Skeletal muscle cell (primary cell): ENCODE measurements around the gene AGPAT3.

ENCODE experiments used
- DNase-seq: peaks from one replicate; pipeline ENCODE4 v3.0.0-alpha.2; 2010; ENCODE audit warnings: low read depth
- H3K4me3 ChIP-seq: 2 replicates; pipeline ENCODE4 v1.5.1; 2011; ENCODE audit warnings: low read depth, mild to moderate bottlenecking, control low read depth, low read length, moderate library complexity

Gene AGPAT3

DNA sequence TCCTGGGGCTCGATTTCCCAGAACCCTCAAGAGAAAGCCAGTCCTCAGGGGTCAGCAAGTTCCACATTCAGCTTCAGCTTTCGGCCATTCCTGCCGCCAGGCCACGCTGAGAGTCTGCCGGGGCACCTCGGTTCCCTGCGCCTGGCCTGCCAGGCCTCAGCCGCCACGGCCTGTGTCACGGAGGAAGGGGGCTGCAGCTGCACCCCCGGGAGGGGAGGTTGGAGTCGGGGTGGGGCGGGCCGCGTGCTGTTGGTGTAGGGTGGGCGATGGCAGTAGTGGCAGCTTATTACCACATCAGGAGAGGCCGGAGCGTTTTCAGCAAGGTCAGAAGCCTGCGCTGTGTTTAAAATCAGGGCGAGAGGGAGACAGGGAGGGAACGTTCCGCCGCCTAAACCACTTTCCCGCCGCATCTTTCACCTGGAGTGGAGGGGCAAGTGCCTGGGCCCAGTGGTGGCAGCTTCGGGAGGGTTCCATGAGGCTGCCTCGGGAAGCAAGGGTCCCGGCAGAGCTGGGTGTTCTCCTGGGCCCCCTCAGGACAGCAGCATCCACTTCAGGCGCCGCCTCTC, 78.6 kb downstream of the AGPAT3 start:
- no peak overlapping the region for H3K4me3 ChIP-seq
- no peak for DNase-seq

DNA sequence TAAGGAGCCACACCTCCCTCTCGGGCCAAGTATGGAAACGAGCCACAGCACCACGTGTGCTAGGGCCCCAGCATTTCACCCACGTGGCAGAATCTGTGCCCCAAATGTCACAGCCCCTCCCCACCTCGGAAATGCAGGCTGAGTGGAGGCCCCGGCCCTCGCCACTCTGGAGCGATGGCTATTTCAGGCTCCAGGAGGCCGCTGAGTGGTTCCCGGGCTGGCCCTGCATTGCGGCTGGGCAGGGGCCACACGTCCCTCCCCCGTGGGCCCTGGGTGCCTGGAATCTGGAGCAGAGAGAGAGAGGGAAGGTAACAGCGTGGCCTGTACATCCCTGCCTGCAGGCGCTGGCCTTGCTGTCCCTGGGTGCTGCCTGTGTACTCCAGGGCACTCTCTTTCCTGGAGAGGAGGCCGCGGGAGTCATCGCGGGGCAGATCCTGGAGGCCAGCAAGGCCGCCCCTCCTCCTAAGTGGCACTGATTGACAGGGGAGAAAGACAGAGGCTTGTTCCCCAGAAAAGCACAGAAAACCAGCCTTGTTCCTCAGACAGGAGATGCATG, 79.1 kb downstream of the AGPAT3 start:
- H3K4me3 ChIP-seq = no peak overlapping the region
- DNase-seq = no peak

GRCh38 chr21:43944757-43945156, 79.7 kb downstream of the AGPAT3 start:
- no peak overlapping the region for H3K4me3 ChIP-seq

GRCh38 chr21:43948740-43949498, 83.9 kb downstream of the AGPAT3 start:
- no peak for DNase-seq
- no peak overlapping the region for H3K4me3 ChIP-seq

More at GRCh38 chr21:43944757-43945156, 79.7 kb downstream of the AGPAT3 start:
- DNase-seq = no peak

DNA sequence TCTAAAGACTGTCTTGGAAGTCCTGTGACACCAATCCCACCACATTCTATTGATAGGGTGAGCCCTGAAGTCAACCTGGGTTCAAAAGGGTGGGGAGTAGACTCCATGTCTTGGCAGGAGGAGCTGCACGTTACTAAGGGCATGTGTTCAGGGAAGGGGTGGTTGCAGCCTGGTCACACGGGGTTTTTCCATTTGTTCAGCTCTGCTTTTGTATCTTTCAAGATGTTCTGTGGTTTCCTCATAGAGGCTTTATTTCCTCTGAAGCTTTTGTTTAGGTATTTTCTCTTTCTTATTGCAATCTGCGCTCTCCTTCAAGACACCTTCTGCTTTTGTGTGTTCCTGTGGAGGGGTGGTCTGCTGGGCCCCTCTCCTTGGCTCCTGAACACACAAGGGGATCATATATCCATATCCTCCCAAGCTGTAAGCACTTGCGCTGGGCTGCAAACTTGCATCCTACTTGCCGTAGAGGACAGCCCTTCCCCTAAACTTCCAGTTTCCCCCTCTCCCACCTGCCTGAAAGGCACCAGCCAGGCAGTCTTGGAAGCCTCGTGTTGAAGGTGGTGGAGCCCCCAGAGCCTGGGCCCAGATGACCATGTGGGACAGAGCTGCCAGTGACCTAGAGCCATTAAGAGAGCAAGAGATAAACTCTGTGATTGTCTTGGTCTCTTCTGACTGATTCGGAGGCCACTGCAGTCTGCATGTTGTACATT, 84.6 kb downstream of the AGPAT3 start:
- DNase-seq = no peak
- no peak overlapping the region for H3K4me3 ChIP-seq

- H3K4me3 ChIP-seq = no peak overlapping the region
- no peak for DNase-seq
These were observed 85.5 kb downstream of the AGPAT3 start for GRCh38 chr21:43950481-43950880.

DNA sequence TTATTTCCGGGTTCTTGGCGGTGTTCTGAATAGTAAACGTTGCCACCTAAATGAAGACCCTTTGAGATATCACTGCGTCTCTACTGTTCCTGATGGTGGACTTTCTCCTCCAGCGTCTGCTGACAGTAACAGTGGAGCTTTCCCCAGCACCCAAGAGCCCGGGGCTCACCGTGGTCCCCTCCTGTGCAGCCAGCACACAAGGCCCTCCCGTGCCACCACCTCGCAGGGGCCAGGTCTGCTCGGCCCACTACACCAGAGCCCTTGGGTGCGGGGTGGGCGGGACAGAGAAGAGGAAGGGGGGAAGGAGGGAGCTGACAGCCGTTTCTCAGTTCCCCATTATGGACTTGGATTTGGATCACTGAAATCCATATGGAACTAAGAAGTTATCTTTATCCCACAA, 85.9 kb downstream of the AGPAT3 start:
- no peak for DNase-seq
- no peak overlapping the region for H3K4me3 ChIP-seq

- no peak for DNase-seq
- H3K4me3 ChIP-seq = no peak overlapping the region
These were observed 87.1 kb downstream of the AGPAT3 start for GRCh38 chr21:43951911-43952703.

DNA sequence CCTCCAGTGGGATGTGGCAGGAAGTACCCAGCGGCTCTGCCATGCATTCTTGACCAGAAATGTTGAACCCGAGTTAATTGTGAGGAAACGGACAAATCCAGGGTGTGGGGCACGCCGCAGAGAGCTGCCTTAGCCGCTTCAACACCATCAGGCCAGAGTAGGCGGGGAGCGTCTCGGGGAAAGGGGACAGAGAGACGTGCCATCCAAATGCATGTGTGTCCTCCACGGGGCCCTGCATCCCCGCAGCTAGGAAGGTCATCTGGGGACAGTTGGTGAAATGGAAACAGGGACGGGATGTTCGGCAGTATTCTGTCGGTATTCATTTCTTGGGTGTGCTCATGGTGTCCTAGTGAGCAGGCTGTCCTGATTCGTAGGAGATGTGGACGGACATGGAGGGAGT, 88.0 kb downstream of the AGPAT3 start:
- H3K4me3 ChIP-seq = no peak overlapping the region
- DNase-seq = no peak

DNA sequence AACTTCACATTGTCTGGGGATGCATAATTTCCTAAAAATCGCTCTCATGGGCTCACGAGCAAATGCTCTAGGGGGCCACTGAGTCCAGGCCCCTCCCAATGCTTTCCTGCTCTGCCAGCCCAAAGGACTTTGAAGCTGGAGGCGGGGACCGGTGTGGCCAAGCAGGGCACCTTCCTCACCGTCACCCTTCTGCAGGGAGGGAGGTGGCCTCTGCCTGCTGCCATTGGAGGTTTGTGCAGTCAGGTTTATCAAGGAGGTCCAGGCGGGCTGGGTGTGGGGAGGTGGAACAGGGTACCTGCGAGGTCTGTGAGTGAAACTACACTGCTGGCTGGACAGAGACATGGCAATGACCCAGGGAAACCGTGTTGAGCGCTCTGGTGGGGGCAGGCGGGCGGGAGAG, 89.0 kb downstream of the AGPAT3 start:
- no peak for DNase-seq
- H3K4me3 ChIP-seq = no peak overlapping the region

DNA sequence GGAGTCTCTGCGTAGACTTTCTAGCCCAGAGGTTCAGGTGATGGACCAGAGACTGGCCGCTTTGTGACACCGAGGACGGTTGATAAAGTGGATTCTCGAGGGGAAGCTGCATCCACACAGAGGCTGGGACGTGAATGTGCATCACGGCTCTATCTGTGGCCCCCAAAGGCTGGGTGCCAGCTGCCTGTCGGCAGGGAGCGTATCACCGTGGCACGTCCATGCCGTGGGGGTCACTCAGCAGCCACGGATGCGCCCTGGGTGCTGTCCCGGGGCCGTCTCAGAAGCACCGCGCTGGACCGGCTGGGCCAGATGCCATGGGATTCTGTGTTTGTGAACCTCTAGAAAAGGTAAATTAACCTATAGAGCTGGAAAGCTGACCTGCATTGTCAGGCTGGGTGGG, 89.9 kb downstream of the AGPAT3 start:
- H3K4me3 ChIP-seq = no peak overlapping the region
- no peak for DNase-seq

GRCh38 chr21:43956019-43956669, 91.1 kb downstream of the AGPAT3 start:
- H3K4me3 ChIP-seq = no peak overlapping the region

GRCh38 chr21:43956670-43957035, 91.6 kb downstream of the AGPAT3 start:
- no peak overlapping the region for H3K4me3 ChIP-seq
- no peak for DNase-seq

More at GRCh38 chr21:43956019-43956669, 91.1 kb downstream of the AGPAT3 start:
- DNase-seq = no peak

DNA sequence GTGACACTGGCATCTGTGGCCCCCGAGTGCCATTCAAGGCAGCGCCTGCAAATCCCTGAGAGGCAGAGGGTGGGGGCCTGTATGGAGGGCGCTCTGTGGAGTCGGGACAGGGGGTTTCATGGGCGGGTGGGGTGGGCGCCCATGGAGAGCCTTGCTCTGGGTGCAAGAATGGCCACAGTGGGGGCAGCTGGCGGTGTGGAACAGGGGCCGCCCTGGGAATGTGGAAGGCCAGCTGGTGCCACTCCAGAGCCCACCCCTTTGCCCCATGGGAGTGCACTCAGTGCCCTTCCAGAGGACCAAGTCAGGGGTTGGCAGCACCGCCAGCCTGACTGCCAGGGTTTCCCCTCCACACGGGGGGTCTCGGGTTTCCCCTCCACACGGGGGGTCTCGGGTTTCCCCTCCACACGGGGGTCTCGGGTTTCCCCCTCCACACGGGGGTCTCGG, 92.1 kb downstream of the AGPAT3 start:
- DNase-seq = no peak
- H3K4me3 ChIP-seq = no peak overlapping the region

DNA sequence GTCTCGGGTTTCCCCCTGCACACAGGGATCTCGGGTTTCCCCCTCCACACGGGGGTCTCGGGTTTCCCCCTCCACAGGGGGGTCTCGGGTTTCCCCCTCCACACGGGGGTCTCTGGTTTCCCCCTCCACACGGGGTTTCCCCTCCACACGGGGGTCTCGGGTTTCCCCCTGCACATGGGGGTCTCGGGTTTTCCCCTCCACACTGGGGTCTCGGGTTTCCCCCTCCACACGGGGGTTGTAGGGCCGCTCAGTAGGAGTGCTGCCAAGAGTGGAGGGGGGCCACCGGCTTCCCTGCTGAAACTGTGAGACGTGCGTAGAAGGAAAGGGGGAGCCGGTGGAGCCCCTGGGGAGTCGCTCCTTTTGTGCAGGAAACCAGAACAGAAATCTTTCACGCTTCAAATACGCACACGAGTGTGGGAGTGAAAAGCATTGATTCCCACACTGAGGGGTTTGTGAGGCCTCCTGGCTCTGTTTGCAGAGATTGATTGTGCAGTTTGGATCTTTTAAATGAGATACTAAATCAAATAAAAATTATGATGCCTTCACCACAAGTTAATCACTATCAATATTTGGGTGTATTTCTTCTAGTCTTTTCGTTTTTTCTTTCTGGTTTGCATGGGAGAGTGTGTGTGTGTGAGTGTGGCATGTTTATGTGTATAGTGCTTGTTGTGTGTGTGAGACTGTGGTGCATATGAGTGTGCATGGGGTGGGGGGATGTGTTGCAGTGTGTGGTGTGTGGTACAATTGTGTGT, 92.8 kb downstream of the AGPAT3 start:
- no peak for DNase-seq
- H3K4me3 ChIP-seq = no peak overlapping the region

DNA sequence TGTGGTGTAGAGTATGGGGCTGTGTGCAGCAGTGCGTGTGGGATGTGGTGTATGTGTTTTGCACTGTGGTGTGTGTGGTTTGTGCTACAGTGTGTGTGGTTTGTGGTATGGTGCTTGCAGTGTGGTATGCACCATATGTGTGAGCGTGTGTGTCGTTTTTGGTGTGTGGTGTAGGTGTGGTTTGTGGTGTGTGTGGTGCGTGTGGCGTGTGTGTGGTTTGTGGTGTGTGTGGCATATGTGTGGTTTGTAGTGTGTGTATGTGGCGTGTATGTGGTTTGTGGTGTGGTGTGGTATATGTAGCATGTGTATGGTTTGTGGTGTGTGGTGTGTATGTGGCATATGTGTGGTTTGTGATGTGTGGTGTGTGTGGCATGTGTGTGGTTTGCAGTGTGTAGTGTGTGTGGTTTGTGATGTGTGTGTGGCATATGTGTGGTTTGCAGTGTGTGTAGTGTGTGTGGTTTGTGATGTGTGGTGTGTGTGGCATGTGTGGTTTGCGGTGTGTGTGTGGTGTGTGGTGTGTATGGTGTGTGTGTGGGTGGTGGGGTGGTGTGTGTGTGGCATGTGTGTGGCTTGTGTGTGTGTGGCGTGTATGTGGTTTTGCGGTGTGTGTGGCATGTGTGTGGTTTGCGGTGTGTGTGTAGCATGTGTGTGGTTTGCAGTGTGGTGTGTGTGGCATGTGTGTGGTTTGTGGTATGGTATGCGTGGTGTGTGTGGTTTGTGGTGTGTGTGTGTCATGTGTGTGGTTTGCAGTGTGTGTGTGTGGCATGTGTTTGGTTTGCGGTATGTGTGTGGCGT, 93.5 kb downstream of the AGPAT3 start:
- DNase-seq = no peak
- H3K4me3 ChIP-seq = no peak overlapping the region

DNA sequence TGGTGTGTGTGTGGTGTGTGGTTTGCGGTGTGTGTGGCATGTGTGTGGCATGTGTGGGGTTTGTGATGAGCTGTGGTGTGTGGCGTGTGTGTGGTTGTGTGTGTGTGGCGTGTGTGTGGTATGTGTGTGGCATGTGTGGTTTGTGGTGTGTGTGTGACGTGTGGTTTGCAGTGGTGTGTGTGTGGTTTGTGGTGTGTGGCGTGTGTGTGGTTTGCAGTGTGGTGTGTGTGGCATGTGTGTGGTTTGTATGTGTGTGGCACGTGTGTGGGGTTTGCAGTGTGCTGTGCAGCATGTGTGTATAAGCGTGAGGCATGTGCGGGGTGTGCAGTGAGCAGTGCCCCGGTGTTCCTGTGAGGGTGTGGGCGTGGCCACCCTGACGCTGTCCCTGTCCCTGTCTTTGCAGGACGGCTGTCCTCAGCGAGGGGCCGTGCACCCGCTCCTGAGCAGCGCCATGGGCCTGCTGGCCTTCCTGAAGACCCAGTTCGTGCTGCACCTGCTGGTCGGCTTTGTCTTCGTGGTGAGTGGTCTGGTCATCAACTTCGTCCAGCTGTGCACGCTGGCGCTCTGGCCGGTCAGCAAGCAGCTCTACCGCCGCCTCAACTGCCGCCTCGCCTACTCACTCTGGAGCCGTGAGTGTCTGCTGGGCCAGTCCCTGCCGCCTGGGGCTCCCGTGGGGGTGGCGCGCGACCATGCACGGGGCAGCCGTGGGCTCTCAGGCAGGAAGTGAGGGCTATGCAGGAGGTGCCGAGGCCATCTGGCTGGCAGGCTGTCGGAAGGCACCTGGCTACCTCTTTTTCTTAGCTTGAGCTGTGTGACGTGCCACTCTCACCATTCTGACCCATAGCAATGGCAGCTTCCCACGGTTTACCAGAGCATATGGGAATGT, 94.5 kb downstream of the AGPAT3 start:
- DNase-seq = no peak
- H3K4me3 ChIP-seq = no peak overlapping the region
